ENCODE results near the gene CCDC188.

CCDC188 gene

DNA sequence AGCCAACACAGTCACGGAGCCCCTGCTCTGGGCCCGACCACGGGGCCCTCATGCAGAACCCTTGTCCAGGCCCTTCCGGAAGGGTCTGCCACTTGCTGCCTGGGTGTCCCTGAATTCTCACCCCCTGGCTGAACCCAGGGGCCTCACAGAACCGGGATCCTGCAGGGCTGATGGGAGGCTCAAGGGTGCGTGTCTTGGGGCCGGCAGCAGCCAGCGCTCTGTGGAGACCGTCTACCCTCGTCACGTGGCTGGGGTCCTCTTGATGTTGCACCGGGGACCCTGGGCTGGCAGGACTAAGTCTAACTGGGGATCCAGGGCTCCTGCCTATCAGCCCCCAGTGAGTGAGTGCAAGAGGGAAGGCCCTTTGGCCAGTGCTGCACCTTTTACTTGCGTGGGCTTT, 19.3 kb upstream of the CCDC188 start:
- TF ChIP-seq, protein P1, sequence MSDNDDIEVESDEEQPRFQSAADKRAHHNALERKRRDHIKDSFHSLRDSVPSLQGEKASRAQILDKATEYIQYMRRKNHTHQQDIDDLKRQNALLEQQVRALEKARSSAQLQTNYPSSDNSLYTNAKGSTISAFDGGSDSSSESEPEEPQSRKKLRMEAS (IDR thresholded peaks at IDR 0.05; ENCODE audit: low read depth, low read length): no peak
- TF ChIP-seq MYC (IDR thresholded peaks at IDR 0.05; ENCODE audit: low read depth, low read length) (no peak), POLR2A (IDR thresholded peaks at IDR 0.05; ENCODE audit: extremely low read depth, insufficient read length) (no peak)
- TF ChIP-seq, protein P2, sequence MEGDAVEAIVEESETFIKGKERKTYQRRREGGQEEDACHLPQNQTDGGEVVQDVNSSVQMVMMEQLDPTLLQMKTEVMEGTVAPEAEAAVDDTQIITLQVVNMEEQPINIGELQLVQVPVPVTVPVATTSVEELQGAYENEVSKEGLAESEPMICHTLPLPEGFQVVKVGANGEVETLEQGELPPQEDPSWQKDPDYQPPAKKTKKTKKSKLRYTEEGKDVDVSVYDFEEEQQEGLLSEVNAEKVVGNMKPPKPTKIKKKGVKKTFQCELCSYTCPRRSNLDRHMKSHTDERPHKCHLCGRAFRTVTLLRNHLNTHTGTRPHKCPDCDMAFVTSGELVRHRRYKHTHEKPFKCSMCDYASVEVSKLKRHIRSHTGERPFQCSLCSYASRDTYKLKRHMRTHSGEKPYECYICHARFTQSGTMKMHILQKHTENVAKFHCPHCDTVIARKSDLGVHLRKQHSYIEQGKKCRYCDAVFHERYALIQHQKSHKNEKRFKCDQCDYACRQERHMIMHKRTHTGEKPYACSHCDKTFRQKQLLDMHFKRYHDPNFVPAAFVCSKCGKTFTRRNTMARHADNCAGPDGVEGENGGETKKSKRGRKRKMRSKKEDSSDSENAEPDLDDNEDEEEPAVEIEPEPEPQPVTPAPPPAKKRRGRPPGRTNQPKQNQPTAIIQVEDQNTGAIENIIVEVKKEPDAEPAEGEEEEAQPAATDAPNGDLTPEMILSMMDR (IDR thresholded peaks at IDR 0.05; ENCODE audit: low read depth, low read length): no peak
- DNase-seq (ENCODE audit: low read depth): no peak
- no peak overlapping the region for H3K4me3 ChIP-seq (ENCODE audit: low read depth, low read length)

DNA sequence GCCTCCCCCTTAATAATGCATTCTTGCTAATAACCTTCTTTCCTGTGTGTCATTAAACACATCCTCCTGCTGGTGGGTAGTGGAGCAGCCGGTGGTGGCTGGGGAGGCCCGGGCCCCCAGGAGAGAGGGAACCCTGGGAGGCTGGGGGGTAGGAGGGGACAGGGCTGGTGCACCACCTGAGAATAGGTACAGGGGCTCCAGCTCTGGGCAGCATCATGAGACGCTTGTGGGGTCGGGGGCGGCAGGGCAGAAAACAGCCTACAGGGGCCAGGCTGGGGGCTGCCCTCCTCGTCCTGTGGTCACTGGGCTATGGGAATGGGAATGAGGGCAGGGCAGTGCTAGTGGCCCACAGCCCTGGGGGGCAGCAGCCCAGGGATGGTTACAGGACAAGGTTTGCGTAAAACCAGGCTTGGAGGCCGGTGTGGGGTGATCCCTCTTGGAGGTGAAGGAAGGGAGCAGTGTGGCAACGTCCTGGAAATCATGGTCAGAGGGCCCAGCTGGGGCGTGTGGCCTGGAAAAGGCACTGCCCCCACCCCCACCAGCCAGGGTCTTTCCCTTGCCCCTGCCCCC, 18.5 kb upstream of the CCDC188 start:
- TF ChIP-seq, protein P1 (IDR thresholded peaks at IDR 0.05; ENCODE audit: low read depth, low read length): no peak
- TF ChIP-seq POLR2A (IDR thresholded peaks at IDR 0.05; ENCODE audit: extremely low read depth, insufficient read length) (no peak), MYC (IDR thresholded peaks at IDR 0.05; ENCODE audit: low read depth, low read length) (no peak)
- TF ChIP-seq, protein P2 (IDR thresholded peaks at IDR 0.05; ENCODE audit: low read depth, low read length): no peak
- DNase-seq (ENCODE audit: low read depth): no peak

DNA sequence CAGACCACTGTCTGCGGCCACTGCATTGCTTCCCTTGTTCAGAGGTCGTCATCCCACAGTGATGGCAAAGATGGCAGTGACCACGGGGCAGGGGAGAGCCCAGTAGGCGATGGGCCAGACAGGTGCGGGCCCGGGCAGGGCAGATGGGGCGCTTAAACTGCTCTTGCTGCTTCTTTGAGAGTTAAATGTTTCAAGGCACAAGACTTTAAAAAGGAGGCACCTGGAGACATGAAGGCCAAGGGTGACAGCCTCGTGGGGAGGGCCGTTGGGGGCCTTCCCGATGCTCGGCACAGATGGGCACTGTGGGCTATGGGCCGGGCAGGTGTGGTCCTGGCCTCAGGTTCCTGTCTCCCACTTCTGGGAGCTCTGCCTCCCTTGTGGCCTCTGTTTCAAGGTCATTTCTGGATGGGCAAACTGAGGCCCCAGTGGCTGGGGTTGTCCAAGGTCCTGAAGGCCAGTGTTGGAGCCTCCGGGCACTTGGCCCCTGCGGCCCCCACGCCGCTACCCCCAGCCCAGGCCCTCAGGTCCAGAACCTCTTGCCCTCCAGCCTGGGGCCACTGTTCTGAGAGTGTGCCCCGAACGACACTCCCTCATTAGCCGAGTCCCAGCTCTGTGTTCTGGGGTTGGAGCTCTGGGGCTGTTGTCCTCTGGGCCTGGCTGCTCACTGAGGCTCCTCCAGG, 16.9 kb upstream of the CCDC188 start:
- TF ChIP-seq, protein P1 (IDR thresholded peaks at IDR 0.05; ENCODE audit: low read depth, low read length): no peak
- TF ChIP-seq, protein P2 (IDR thresholded peaks at IDR 0.05; ENCODE audit: low read depth, low read length): no peak
- TF ChIP-seq POLR2A (IDR thresholded peaks at IDR 0.05; ENCODE audit: extremely low read depth, insufficient read length) (no peak), MYC (IDR thresholded peaks at IDR 0.05; ENCODE audit: low read depth, low read length) (no peak)
- no peak overlapping the region for H3K4me3 ChIP-seq (ENCODE audit: low read depth, low read length)
- DNase-seq (ENCODE audit: low read depth): no peak

More for the DNA sequence above, 18.5 kb upstream of the CCDC188 start:
- no peak overlapping the region for H3K4me3 ChIP-seq (ENCODE audit: low read depth, low read length)

DNA sequence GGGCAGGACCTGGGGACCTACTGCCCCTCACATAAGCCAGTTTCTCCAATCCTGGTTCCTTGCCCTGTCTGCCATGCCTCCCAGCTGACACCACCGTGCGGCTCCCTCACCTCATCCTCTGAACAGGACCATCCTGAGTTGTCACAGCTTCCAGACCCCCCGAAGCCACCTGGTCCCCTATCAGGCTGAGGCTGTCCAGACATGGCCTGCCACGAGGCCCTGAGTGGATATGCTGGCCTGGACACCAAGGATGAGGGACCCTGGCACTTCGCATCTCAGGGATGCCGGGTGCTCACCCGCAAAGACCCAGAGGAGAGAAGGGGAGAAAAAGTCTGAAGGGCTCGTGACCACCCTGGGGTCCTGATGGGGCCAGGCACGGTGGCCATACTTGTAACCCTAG, 15.8 kb upstream of the CCDC188 start:
- TF ChIP-seq MYC (IDR thresholded peaks at IDR 0.05; ENCODE audit: low read depth, low read length) (no peak), POLR2A (IDR thresholded peaks at IDR 0.05; ENCODE audit: extremely low read depth, insufficient read length) (no peak)
- TF ChIP-seq, protein P1 (IDR thresholded peaks at IDR 0.05; ENCODE audit: low read depth, low read length): no peak
- TF ChIP-seq, protein P2 (IDR thresholded peaks at IDR 0.05; ENCODE audit: low read depth, low read length): no peak

DNA sequence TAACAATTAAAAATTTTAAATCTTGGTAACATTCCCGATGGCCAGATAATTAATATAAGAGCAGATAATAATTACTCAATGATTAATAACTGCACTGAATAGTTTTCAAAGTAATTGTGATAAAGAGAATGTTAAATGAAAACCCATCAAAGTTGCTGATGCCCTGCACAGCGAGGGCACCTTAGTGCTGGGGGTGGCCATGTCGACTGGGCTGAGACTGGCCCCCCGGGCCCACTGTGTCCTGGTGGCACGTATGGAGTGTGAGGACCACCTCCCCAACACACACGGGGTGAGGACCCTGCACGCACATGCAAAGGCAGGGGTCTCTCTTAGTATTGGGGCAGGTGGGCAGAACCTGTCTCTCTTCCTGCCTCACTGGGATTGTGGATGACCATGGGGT, 15.1 kb upstream of the CCDC188 start:
- TF ChIP-seq, protein P1 (IDR thresholded peaks at IDR 0.05; ENCODE audit: low read depth, low read length): no peak
- TF ChIP-seq, protein P2 (IDR thresholded peaks at IDR 0.05; ENCODE audit: low read depth, low read length): no peak
- TF ChIP-seq MYC (IDR thresholded peaks at IDR 0.05; ENCODE audit: low read depth, low read length): no peak
- TF ChIP-seq POLR2A (IDR thresholded peaks at IDR 0.05; ENCODE audit: extremely low read depth, insufficient read length): no peak

More for the DNA sequence above, 15.8 kb upstream of the CCDC188 start:
- H3K4me3 ChIP-seq (ENCODE audit: low read depth, low read length): no peak overlapping the region
- DNase-seq (ENCODE audit: low read depth): no peak

More for the DNA sequence above, 15.1 kb upstream of the CCDC188 start:
- H3K4me3 ChIP-seq (ENCODE audit: low read depth, low read length): no peak overlapping the region
- DNase-seq (ENCODE audit: low read depth): no peak
